Measurements from ENCODE around the gene WWOX. TPM values are rescaled to one million over a fixed set of nuclear protein-coding genes. Genes with fewer than 3 reads are reported as not detected.

Gene WWOX
- polyA plus RNA-seq, 6 donors from 2014 or later: 9.1 to 17.0 (median 12.5) TPM

- H3K27ac Mint-ChIP-seq: no peak overlapping the region
- H3K36me3 Mint-ChIP-seq: peaks cover 5 to 8% of the 10 kb centered on the region in 2 donors
- peaks cover 0 to 4% (median 0%) of the 10 kb centered on the region in 7 donors for H3K9me3 Mint-ChIP-seq
- DNase-seq (no peak), ATAC-seq (ENCODE audit: low read depth in 2 of 2) (no peak)
- H3K4me1 Mint-ChIP-seq: no peaks in the 10 kb centered on the region
- H3K27me3 Mint-ChIP-seq: no peaks in the 10 kb centered on the region
- peak overlapping the region in 1 of 8 donors; percentile 25 for H3K4me3 Mint-ChIP-seq
Measured at GRCh38 chr16:78258375-78259065, 159.1 kb downstream of the WWOX start.

GRCh38 chr16:78259873-78260272 lies 160.4 kb downstream of the WWOX start:
- peaks cover 0 to 9% (median 0%) of the 10 kb centered on the region in 7 donors for H3K9me3 Mint-ChIP-seq
- no peak for ATAC-seq (ENCODE audit: low read depth in 2 of 2)

GRCh38 chr16:78264642-78265041 lies 165.2 kb downstream of the WWOX start:
- ATAC-seq (ENCODE audit: low read depth in 2 of 2): no peak
- no peaks in the 10 kb centered on the region for H3K4me1 Mint-ChIP-seq

More at GRCh38 chr16:78259873-78260272, 160.4 kb downstream of the WWOX start:
- Mint-ChIP-seq H3K4me3 (no peak overlapping the region), H3K27ac (no peak overlapping the region), H3K27me3 (no peaks in the 10 kb centered on the region), H3K4me1 (no peaks in the 10 kb centered on the region), H3K36me3 (peaks cover 8 to 16% of the 10 kb centered on the region in 2 donors)
- no peak for DNase-seq

GRCh38 chr16:78269256-78269655 lies 169.8 kb downstream of the WWOX start:
- H3K36me3 Mint-ChIP-seq: peaks cover 0 to 11% of the 10 kb centered on the region in 2 donors
- H3K27ac Mint-ChIP-seq: no peak overlapping the region

More at GRCh38 chr16:78264642-78265041, 165.2 kb downstream of the WWOX start:
- H3K9me3 Mint-ChIP-seq: peaks cover 0 to 9% (median 2%) of the 10 kb centered on the region in 7 donors
- no peak overlapping the region for H3K4me3 Mint-ChIP-seq
- H3K27me3 Mint-ChIP-seq: no peaks in the 10 kb centered on the region
- DNase-seq: no peak
- peaks cover 8 to 16% of the 10 kb centered on the region in 2 donors for H3K36me3 Mint-ChIP-seq
- no peak overlapping the region for H3K27ac Mint-ChIP-seq

GRCh38 chr16:78271981-78272380 lies 172.5 kb downstream of the WWOX start:
- Mint-ChIP-seq H3K27ac (peak overlapping the region in 1 of 6 donors; percentile 44), H3K4me3 (no peak overlapping the region), H3K9me3 (peaks cover 0 to 1% (median 0%) of the 10 kb centered on the region in 7 donors), H3K27me3 (no peaks in the 10 kb centered on the region), H3K36me3 (peaks cover 0 to 7% of the 10 kb centered on the region in 2 donors), H3K4me1 (no peaks in the 10 kb centered on the region)
- ATAC-seq (ENCODE audit: low read depth in 2 of 2) (no peak), DNase-seq (no peak)

More at GRCh38 chr16:78269256-78269655, 169.8 kb downstream of the WWOX start:
- H3K4me3 Mint-ChIP-seq: no peak overlapping the region
- H3K9me3 Mint-ChIP-seq: peaks cover 0 to 5% (median 0%) of the 10 kb centered on the region in 7 donors
- no peak for DNase-seq
- H3K4me1 Mint-ChIP-seq: no peaks in the 10 kb centered on the region
- ATAC-seq (ENCODE audit: low read depth in 2 of 2): no peak
- no peaks in the 10 kb centered on the region for H3K27me3 Mint-ChIP-seq

- peaks cover 0 to 7% of the 10 kb centered on the region in 2 donors for H3K36me3 Mint-ChIP-seq
- ATAC-seq (ENCODE audit: low read depth in 2 of 2) (no peak), DNase-seq (no peak)
- no peak overlapping the region for H3K27ac Mint-ChIP-seq
- H3K9me3 Mint-ChIP-seq: no peaks in the 10 kb centered on the region
- no peaks in the 10 kb centered on the region for H3K27me3 Mint-ChIP-seq
- H3K4me3 Mint-ChIP-seq: no peak overlapping the region
- H3K4me1 Mint-ChIP-seq: no peaks in the 10 kb centered on the region
Measured at GRCh38 chr16:78274771-78275170, 175.3 kb downstream of the WWOX start.

GRCh38 chr16:78275420-78275819 lies 176.0 kb downstream of the WWOX start:
- no peaks in the 10 kb centered on the region for H3K4me1 Mint-ChIP-seq
- H3K36me3 Mint-ChIP-seq: peaks cover 0 to 7% of the 10 kb centered on the region in 2 donors
- no peak overlapping the region for H3K27ac Mint-ChIP-seq
- DNase-seq: no peak
- no peaks in the 10 kb centered on the region for H3K27me3 Mint-ChIP-seq
- no peak overlapping the region for H3K4me3 Mint-ChIP-seq
- no peaks in the 10 kb centered on the region for H3K9me3 Mint-ChIP-seq
- no peak for ATAC-seq (ENCODE audit: low read depth in 2 of 2)

- Mint-ChIP-seq H3K36me3 (peaks cover 0 to 5% of the 10 kb centered on the region in 2 donors), H3K9me3 (no peaks in the 10 kb centered on the region), H3K4me1 (no peaks in the 10 kb centered on the region), H3K4me3 (no peak overlapping the region), H3K27me3 (no peaks in the 10 kb centered on the region), H3K27ac (no peak overlapping the region)
- DNase-seq: no peak
- no peak for ATAC-seq (ENCODE audit: low read depth in 2 of 2)
Measured at GRCh38 chr16:78277321-78278055, 178.0 kb downstream of the WWOX start.

- H3K4me1 Mint-ChIP-seq: no peaks in the 10 kb centered on the region
- H3K4me3 Mint-ChIP-seq: no peak overlapping the region
- peaks cover 0 to 5% of the 10 kb centered on the region in 2 donors for H3K36me3 Mint-ChIP-seq
- no peaks in the 10 kb centered on the region for H3K27me3 Mint-ChIP-seq
- ATAC-seq (ENCODE audit: low read depth in 2 of 2) (no peak), DNase-seq (no peak)
- H3K27ac Mint-ChIP-seq: no peak overlapping the region
- H3K9me3 Mint-ChIP-seq: no peaks in the 10 kb centered on the region
Measured at GRCh38 chr16:78278056-78278450, 178.6 kb downstream of the WWOX start.

- no peaks in the 10 kb centered on the region for H3K9me3 Mint-ChIP-seq
- no peak overlapping the region for H3K27ac Mint-ChIP-seq
- H3K36me3 Mint-ChIP-seq: peaks cover 0 to 5% of the 10 kb centered on the region in 2 donors
- ATAC-seq (ENCODE audit: low read depth in 2 of 2) (no peak), DNase-seq (no peak)
- no peak overlapping the region for H3K4me3 Mint-ChIP-seq
- H3K27me3 Mint-ChIP-seq: no peaks in the 10 kb centered on the region
- no peaks in the 10 kb centered on the region for H3K4me1 Mint-ChIP-seq
Measured at GRCh38 chr16:78281115-78281514, 181.7 kb downstream of the WWOX start.

- peaks cover 0 to 5% of the 10 kb centered on the region in 2 donors for H3K36me3 Mint-ChIP-seq
- H3K9me3 Mint-ChIP-seq: no peaks in the 10 kb centered on the region
- H3K27ac Mint-ChIP-seq: no peak overlapping the region
- no peaks in the 10 kb centered on the region for H3K4me1 Mint-ChIP-seq
- ATAC-seq (ENCODE audit: low read depth in 2 of 2): no peak
- no peak overlapping the region for H3K4me3 Mint-ChIP-seq
- no peak for DNase-seq
- no peaks in the 10 kb centered on the region for H3K27me3 Mint-ChIP-seq
Measured at GRCh38 chr16:78283548-78284251, 184.2 kb downstream of the WWOX start.

GRCh38 chr16:78284326-78284725 lies 184.9 kb downstream of the WWOX start:
- H3K9me3 Mint-ChIP-seq: no peaks in the 10 kb centered on the region
- no peak overlapping the region for H3K27ac Mint-ChIP-seq
- no peak for ATAC-seq (ENCODE audit: low read depth in 2 of 2)

GRCh38 chr16:78284957-78285434 lies 185.5 kb downstream of the WWOX start:
- ATAC-seq (ENCODE audit: low read depth in 2 of 2): no peak

More at GRCh38 chr16:78284326-78284725, 184.9 kb downstream of the WWOX start:
- no peaks in the 10 kb centered on the region for H3K4me1 Mint-ChIP-seq
- no peak overlapping the region for H3K4me3 Mint-ChIP-seq
- H3K27me3 Mint-ChIP-seq: no peaks in the 10 kb centered on the region
- DNase-seq: no peak
- peaks cover 0 to 5% of the 10 kb centered on the region in 2 donors for H3K36me3 Mint-ChIP-seq

More at GRCh38 chr16:78284957-78285434, 185.5 kb downstream of the WWOX start:
- Mint-ChIP-seq H3K9me3 (no peaks in the 10 kb centered on the region), H3K36me3 (peaks cover 0 to 5% of the 10 kb centered on the region in 2 donors), H3K4me1 (no peaks in the 10 kb centered on the region), H3K27me3 (no peaks in the 10 kb centered on the region), H3K27ac (no peak overlapping the region), H3K4me3 (no peak overlapping the region)
- no peak for DNase-seq

All from naive B cell (primary cell).